ENCODE measurements around the gene NCAPH2.

- TF ChIP-seq POLR2A (IDR thresholded peaks at IDR 0.05; ENCODE audit: low read length) (no peak), GATA1 (IDR thresholded peaks at IDR 0.05; ENCODE audit: low read depth, low read length) (no peak)
Observed at GRCh38 chr22:50568626-50569025, 60.6 kb downstream of the NCAPH2 start.

Data from erythroblast (primary cell).